Activated CD4-positive, alpha-beta T cell treated with anti-CD3 and anti-CD28 coated beads for 36 hours (primary cell): ENCODE results near the gene RCVRN. TPM values are rescaled to one million over a fixed set of nuclear protein-coding genes. Genes with fewer than 3 reads are reported as not detected.

Experiments used
- ATAC-seq: fragments of 200-7000 bp; cut with Tn5 transposase; one replicate; pipeline ENCODE4 v1.10.0; 2021; ENCODE audit warnings: mild to moderate bottlenecking, moderate library complexity
- CTCF ChIA-PET: fragments of 350-600 bp; sonication (Branson Sonifier 250); formaldehyde crosslinking; loops from one replicate; lab custom pipeline; 2021; ENCODE audit warnings: antibody characterized with exemption; lab: Charles Lee
- POLR2A ChIA-PET: fragments of 350-600 bp; sonication (Branson Sonifier 250); formaldehyde crosslinking; loops from one replicate; lab custom pipeline; 2021; ENCODE audit warnings: antibody characterized with exemption, inconsistent platforms; lab: Charles Lee
- DNase-seq: peaks from one replicate; pipeline ENCODE4 v3.0.0-alpha.2; 2020
- H3K27ac Mint-ChIP-seq: one replicate; pipeline ENCODE4 v1.8.0; 2021; ENCODE audit warnings: mixed read lengths
- H3K27me3 Mint-ChIP-seq: one replicate; pipeline ENCODE4 v1.8.0; 2021; ENCODE audit warnings: mixed read lengths
- H3K36me3 Mint-ChIP-seq: one replicate; pipeline ENCODE4 v1.8.0; 2021; ENCODE audit warnings: low read depth, mixed read lengths
- H3K4me1 Mint-ChIP-seq: one replicate; pipeline ENCODE4 v1.8.0; 2021; ENCODE audit warnings: mixed read lengths
- H3K4me3 Mint-ChIP-seq: one replicate; pipeline ENCODE4 v1.8.0; 2021; ENCODE audit warnings: mild to moderate bottlenecking, moderate library complexity, mixed read lengths
- H3K9me3 Mint-ChIP-seq: one replicate; pipeline ENCODE4 v1.8.0; 2021; ENCODE audit warnings: low read depth, mixed read lengths
- intact Hi-C, 2 experiments: fragments of 100-400 bp; cut with DNase I in 1 of 2; cut with micrococcal nuclease in 1 of 2; formaldehyde crosslinking; loops; one replicate each; pipeline versions ENCODE4 v1.14.2 to v1.15.1; 2022 to 2024; cut with DNase I, micrococcal nuclease
- total RNA-seq, 2 experiments: library from RNA; stranded (reverse); gene quantifications; one replicate each; pipeline ENCODE4 v1.2.3, GENCODE V29; 2021

RCVRN gene
- total RNA-seq, 2 experiments from 2014 or later = not detected

DNA sequence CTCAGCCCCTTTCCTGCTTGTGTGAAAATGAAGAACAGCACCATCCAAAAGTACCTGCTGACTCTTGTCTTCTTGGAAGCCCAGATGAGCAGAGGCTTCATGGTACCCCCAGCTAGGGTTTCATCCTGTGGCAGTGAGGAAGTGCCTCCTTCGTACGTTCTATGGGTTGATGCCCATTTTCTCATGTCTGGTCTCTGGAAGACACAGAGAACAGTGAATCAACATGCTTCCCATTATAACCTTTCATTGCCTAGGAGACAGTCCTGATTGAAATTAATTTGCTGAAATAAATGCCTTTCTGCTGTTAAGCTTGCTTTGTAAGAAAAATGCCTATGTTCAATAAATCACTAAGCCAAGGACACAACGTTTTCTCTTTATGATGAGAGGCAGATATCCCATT is 36.5 kb downstream of the RCVRN start:
- no peak overlapping the region for H3K4me3 Mint-ChIP-seq
- intact Hi-C loops = no loop called here
- DNase-seq (no peak), ATAC-seq (no peak)
- CTCF ChIA-PET = interaction anchor here (0.8 kb wide), 1 partner anchor 93 kb away, joined by 3 read pairs; no protein-coding TSS in a partner anchor
- H3K36me3 Mint-ChIP-seq = no peaks in the 10 kb centered on the region
- H3K4me1 Mint-ChIP-seq = no peaks in the 10 kb centered on the region
- POLR2A ChIA-PET = no interaction called here
- peaks cover under 1% of the 10 kb centered on the region for H3K9me3 Mint-ChIP-seq
- no peak overlapping the region for H3K27ac Mint-ChIP-seq
- H3K27me3 Mint-ChIP-seq = peaks cover 10% of the 10 kb centered on the region

DNA sequence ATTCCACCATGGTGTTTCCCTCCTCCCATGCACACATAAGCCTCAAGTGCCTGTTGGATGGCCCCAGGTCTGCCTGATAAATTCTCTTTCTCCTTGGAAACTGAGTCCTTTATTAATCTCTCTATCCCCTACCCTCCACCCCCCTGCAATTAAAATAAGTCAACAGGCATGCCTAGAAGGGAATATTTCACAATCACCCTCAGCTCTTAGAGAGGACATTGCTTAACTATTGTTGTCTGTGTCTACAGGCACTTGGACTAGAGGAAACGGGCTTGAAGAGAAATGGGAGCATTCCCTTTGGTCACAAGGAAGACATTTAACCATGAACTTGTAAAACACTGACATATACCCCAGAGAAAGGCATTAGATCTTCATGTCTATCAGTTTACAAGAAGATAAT is 39.5 kb downstream of the RCVRN start:
- H3K9me3 Mint-ChIP-seq = peaks cover 7% of the 10 kb centered on the region
- no peaks in the 10 kb centered on the region for H3K4me1 Mint-ChIP-seq
- DNase-seq (no peak), ATAC-seq (no peak)
- ChIA-PET POLR2A (no interaction called here), CTCF (no interaction called here)
- peaks cover 11% of the 10 kb centered on the region for H3K27me3 Mint-ChIP-seq
- H3K36me3 Mint-ChIP-seq = no peaks in the 10 kb centered on the region
- no peak overlapping the region for H3K27ac Mint-ChIP-seq
- intact Hi-C loops = no loop called here
- H3K4me3 Mint-ChIP-seq = no peak overlapping the region

DNA sequence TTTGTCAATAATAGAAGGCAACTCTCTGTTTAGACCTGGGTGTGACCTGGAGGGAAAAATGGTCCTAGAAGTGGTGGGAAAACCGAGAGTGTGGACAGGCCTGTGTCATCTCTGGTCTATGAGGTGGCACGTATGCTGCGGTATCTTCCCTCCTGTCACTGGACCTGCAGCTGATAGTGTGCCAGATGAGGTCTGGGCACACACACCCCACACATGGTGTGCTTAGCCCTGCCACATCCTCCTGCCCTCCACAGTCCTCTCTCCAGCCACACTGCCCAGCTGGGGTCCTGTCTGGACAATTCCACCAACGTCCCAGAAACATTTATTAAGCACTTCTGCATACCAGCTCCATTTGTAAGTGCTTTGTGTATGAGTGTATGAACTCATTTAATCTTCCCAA is 42.1 kb downstream of the RCVRN start:
- intact Hi-C loops = no loop called here
- no peak overlapping the region for H3K4me3 Mint-ChIP-seq
- H3K27me3 Mint-ChIP-seq = peaks cover 6% of the 10 kb centered on the region
- no peaks in the 10 kb centered on the region for H3K4me1 Mint-ChIP-seq
- POLR2A ChIA-PET = no interaction called here
- DNase-seq (no peak), ATAC-seq (no peak)
- H3K9me3 Mint-ChIP-seq = peaks cover 7% of the 10 kb centered on the region
- CTCF ChIA-PET = no interaction called here
- no peaks in the 10 kb centered on the region for H3K36me3 Mint-ChIP-seq
- no peak overlapping the region for H3K27ac Mint-ChIP-seq

DNA sequence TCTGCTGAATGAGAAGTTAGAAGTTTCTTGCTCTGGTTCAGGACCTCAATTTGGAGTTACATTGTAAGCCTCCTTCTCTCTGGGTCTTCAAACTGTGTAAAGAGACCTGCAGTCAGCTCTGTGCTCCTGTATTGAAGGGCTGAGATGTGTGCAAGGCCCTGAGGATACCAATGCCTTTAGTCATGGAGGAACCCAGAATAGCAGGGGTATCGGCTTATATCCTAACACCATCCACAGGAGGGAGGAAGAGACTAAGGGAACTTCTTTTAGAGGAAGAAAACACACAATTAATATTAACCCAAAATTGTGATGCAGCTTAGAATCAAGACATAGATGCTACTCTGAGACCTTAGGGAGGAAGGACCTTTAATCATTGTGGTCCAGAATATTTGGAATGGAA is 42.9 kb downstream of the RCVRN start:
- no peak for ATAC-seq
- CTCF ChIA-PET = no interaction called here
- no peak for DNase-seq
- Mint-ChIP-seq H3K4me3 (no peak overlapping the region), H3K4me1 (no peaks in the 10 kb centered on the region), H3K9me3 (peaks cover 7% of the 10 kb centered on the region), H3K27me3 (peaks cover 6% of the 10 kb centered on the region), H3K36me3 (no peaks in the 10 kb centered on the region), H3K27ac (no peak overlapping the region)
- POLR2A ChIA-PET = no interaction called here
- intact Hi-C loops = no loop called here

DNA sequence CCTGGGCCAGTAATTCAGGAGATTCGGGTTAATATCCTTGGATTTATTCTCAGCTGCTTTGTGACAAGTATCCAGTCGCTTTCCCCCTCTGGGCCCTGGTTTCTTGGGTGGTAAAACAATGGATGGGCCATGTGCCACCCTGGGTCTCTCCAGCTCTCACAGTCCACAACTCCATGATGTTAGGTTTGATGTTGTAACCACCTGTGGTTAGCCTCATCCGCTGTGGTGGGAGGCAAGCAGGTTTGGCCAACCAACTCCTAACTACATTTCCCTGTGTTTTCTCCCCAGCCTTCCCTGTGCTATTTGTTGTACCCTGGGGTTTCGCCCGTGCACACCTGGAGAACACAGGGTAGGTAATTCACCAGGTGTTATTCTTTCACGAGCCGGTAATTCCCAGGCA is 44.2 kb downstream of the RCVRN start:
- peaks cover 6% of the 10 kb centered on the region for H3K27me3 Mint-ChIP-seq
- H3K9me3 Mint-ChIP-seq = peaks cover 7% of the 10 kb centered on the region
- DNase-seq (no peak), ATAC-seq (no peak)
- no peaks in the 10 kb centered on the region for H3K36me3 Mint-ChIP-seq
- CTCF ChIA-PET = no interaction called here
- H3K4me3 Mint-ChIP-seq = no peak overlapping the region
- intact Hi-C loops = no loop called here
- no peaks in the 10 kb centered on the region for H3K4me1 Mint-ChIP-seq
- POLR2A ChIA-PET = no interaction called here
- no peak overlapping the region for H3K27ac Mint-ChIP-seq

DNA sequence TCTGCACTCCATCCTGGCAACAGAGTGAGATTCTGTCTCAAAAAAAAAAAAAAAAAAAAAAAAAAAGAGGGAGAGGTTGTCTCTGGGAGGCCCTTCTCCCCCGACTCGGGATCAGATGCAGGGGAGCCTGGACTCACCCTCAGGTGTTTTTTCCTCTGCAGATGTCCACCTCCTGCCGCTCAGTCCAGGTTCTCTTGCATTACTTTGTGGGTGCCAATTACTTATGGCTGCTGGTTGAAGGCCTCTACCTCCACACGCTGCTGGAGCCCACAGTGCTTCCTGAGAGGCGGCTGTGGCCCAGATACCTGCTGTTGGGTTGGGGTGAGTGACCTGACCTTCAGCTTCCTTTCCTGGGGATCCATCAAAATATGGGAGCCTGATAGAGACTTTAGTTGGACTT is 45.3 kb downstream of the RCVRN start:
- intact Hi-C loops = no loop called here
- CTCF ChIA-PET = no interaction called here
- POLR2A ChIA-PET = interaction anchor here (0.6 kb wide), 1 partner anchor 64 kb away, joined by 7 read pairs; no protein-coding TSS in a partner anchor
- DNase-seq (no peak), ATAC-seq (no peak)
- Mint-ChIP-seq H3K9me3 (peaks cover 7% of the 10 kb centered on the region), H3K4me3 (no peak overlapping the region), H3K36me3 (no peaks in the 10 kb centered on the region), H3K27ac (no peak overlapping the region), H3K27me3 (peaks cover 2% of the 10 kb centered on the region), H3K4me1 (no peaks in the 10 kb centered on the region)

DNA sequence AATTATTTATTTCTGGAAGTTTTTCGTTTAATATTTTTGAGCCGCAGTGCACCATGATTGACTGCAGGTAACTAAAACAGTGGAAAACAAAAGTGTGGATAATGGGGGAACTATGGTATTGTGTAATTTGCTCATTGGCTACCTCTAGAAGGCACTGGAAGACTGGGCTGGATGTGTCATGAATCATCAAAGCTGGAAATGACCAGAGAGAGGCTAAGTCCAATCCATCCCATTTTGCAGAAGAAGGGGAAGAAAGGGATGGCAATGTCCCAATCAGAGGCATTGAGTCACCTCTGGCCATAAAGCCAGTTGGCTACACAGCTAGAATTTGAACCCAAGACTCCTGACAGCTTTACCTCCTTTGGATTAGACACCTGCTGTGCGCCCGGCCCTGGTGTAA is 50.0 kb downstream of the RCVRN start:
- DNase-seq = no peak
- Mint-ChIP-seq H3K4me1 (no peaks in the 10 kb centered on the region), H3K9me3 (no peaks in the 10 kb centered on the region), H3K36me3 (no peaks in the 10 kb centered on the region), H3K27ac (no peak overlapping the region), H3K4me3 (no peak overlapping the region), H3K27me3 (no peaks in the 10 kb centered on the region)
- POLR2A ChIA-PET = interaction anchor here (0.6 kb wide), 1 partner anchor 411 kb away, joined by 3 read pairs; no protein-coding TSS in a partner anchor
- ATAC-seq = no peak
- CTCF ChIA-PET = no interaction called here
- intact Hi-C loops = no loop called here

DNA sequence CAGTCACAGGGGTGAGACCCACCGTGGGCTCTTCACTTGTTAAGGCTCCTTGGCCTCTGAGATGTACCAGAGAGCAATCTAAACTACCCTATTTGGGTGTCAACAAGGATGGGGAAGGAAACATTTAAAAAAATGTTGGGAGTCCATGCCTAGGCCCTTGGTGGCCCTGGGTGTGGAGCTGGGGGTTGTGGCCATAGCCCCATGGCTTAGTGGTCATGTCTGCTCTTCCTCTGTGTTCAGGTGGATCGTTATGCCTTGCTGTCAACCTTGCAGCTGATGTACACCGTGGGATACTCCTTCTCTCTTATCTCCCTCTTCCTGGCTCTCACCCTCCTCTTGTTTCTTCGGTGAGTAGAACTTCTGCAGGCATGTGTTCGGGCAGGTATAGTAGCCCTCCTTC is 50.8 kb downstream of the RCVRN start:
- no peak overlapping the region for H3K4me3 Mint-ChIP-seq
- CTCF ChIA-PET = interaction anchor here (1.0 kb wide), 1 partner anchor 70 kb away, joined by 3 read pairs; no protein-coding TSS in a partner anchor
- H3K27me3 Mint-ChIP-seq = no peaks in the 10 kb centered on the region

DNA sequence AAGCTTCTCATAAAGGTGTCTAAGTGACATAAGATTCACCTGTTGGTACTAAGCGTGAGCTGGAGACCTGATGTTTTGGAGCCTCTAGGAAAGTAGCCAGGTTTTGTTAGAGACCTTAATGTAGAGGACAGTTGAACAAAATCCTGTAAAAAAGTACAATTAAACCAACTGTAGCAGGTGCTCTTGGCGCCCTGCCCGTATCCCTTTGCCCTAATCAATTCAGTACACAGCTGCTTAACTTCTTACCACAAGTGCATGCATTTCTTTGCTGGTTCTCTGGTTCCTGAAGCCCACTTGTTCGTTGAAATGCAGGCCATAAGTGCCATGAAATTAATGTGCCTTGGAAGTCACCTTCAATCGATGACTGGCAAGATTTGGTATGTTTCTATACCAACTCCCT is 54.9 kb downstream of the RCVRN start:
- intact Hi-C loops = no loop called here
- ChIA-PET CTCF (no interaction called here), POLR2A (no interaction called here)
- no peaks in the 10 kb centered on the region for H3K27me3 Mint-ChIP-seq
- no peaks in the 10 kb centered on the region for H3K36me3 Mint-ChIP-seq
- H3K4me3 Mint-ChIP-seq = no peak overlapping the region
- no peaks in the 10 kb centered on the region for H3K9me3 Mint-ChIP-seq
- ATAC-seq (no peak), DNase-seq (no peak)
- H3K27ac Mint-ChIP-seq = no peak overlapping the region
- H3K4me1 Mint-ChIP-seq = no peaks in the 10 kb centered on the region

More for the DNA sequence above, 50.8 kb downstream of the RCVRN start:
- no peak for ATAC-seq
- Mint-ChIP-seq H3K27ac (no peak overlapping the region), H3K4me1 (no peaks in the 10 kb centered on the region), H3K9me3 (no peaks in the 10 kb centered on the region), H3K36me3 (no peaks in the 10 kb centered on the region)
- no peak for DNase-seq
- intact Hi-C loops = no loop called here
- POLR2A ChIA-PET = no interaction called here

Other genes with a start within 250 kb of the RCVRN start
- gene DHRS7C, start 113.7 kb downstream of the RCVRN start, total RNA-seq = not detected
- gene GSG1L2, start 83.2 kb downstream of the RCVRN start, total RNA-seq = not detected
- not detected for gene GLP2R, start 79.3 kb downstream of the RCVRN start, total RNA-seq